OCI-LY3 (cell line): Measurements from ENCODE around the gene GEN1.
A peak's percentile ranks its signal among the peaks of the same experiment; 100 is the strongest.

Experiments
- H2AFZ ChIP-seq: fragments of 200-600, 300-600 bp; shearing (Covaris generic); 2 replicates; pipeline ENCODE4 v1.6.0; 2014; ENCODE audit warnings: antibody characterized with exemption, low read depth, low read length
- H3K27ac ChIP-seq: fragments of 200-600, 300-600 bp; sonication (generic); 2 replicates; pipeline ENCODE4 v1.5.1; 2014; ENCODE audit warnings: mild to moderate bottlenecking, low read length, moderate library complexity, mixed read lengths
- H3K27me3 ChIP-seq: fragments of 200-600, 300-600 bp; sonication (generic); 2 replicates; pipeline ENCODE4 v1.6.1; 2014; ENCODE audit warnings: low read depth, low read length, mixed read lengths
- H3K36me3 ChIP-seq: fragments of 200-600, 300-600 bp; sonication (generic); replicated peaks from 2 replicates; pipeline ENCODE3; 2014; ENCODE audit warnings: low read depth, low read length, mixed read lengths
- H3K4me1 ChIP-seq: fragments of 300-600, 200-600 bp; sonication (generic); 2 replicates; pipeline ENCODE4 v1.6.1; 2014; ENCODE audit warnings: low read length, mixed read lengths
- H3K4me2 ChIP-seq: fragments of 200-600, 300-600 bp; sonication (generic); 2 replicates; pipeline ENCODE4 v1.6.1; 2014; ENCODE audit warnings: low read length, mixed read lengths
- H3K4me3 ChIP-seq: fragments of 300-600, 200-600 bp; sonication (generic); 2 replicates; pipeline ENCODE4 v1.5.1; 2014; ENCODE audit warnings: antibody characterized with exemption, mild to moderate bottlenecking, low read length, moderate library complexity
- H3K79me2 ChIP-seq: fragments of 300-600, 200-600 bp; shearing (Covaris generic); 2 replicates; pipeline ENCODE4 v1.6.1; 2014; ENCODE audit warnings: mild to moderate bottlenecking, low read length, mixed read lengths
- H3K9ac ChIP-seq: fragments of 300-600, 200-600 bp; shearing (Covaris generic); 2 replicates; pipeline ENCODE4 v1.6.0; 2014; ENCODE audit warnings: mild to moderate bottlenecking, low read length, moderate library complexity
- H3K9me3 ChIP-seq: fragments of 200-600, 300-600 bp; shearing (Covaris generic); 2 replicates; pipeline ENCODE4 v1.6.1; 2014; ENCODE audit warnings: low read length, mixed read lengths; ENCODE audit not compliant: insufficient read depth
- H4K20me1 ChIP-seq: fragments of 200-600, 300-600 bp; sonication (generic); 2 replicates; pipeline ENCODE4 v1.6.1; 2016; ENCODE audit warnings: low read length, mixed read lengths; ENCODE audit not compliant: insufficient read depth
- EZH2phosphoT487 ChIP-seq: fragments of 200-600 bp; shearing (Covaris generic); IDR thresholded peaks from 2 replicates; pipeline ENCODE4 v1.6.1; 2018; ENCODE audit warnings: antibody characterized with exemption, mixed run types, low read depth
- TF ChIP-seq, protein P1 (sequence below): fragments of 200-600, 300-600 bp; sonication (generic); IDR thresholded peaks from 2 replicates; pipeline ENCODE4 v1.5.1; 2014; ENCODE audit warnings: antibody characterized with exemption, low read length, low read depth

Gene GEN1

DNA sequence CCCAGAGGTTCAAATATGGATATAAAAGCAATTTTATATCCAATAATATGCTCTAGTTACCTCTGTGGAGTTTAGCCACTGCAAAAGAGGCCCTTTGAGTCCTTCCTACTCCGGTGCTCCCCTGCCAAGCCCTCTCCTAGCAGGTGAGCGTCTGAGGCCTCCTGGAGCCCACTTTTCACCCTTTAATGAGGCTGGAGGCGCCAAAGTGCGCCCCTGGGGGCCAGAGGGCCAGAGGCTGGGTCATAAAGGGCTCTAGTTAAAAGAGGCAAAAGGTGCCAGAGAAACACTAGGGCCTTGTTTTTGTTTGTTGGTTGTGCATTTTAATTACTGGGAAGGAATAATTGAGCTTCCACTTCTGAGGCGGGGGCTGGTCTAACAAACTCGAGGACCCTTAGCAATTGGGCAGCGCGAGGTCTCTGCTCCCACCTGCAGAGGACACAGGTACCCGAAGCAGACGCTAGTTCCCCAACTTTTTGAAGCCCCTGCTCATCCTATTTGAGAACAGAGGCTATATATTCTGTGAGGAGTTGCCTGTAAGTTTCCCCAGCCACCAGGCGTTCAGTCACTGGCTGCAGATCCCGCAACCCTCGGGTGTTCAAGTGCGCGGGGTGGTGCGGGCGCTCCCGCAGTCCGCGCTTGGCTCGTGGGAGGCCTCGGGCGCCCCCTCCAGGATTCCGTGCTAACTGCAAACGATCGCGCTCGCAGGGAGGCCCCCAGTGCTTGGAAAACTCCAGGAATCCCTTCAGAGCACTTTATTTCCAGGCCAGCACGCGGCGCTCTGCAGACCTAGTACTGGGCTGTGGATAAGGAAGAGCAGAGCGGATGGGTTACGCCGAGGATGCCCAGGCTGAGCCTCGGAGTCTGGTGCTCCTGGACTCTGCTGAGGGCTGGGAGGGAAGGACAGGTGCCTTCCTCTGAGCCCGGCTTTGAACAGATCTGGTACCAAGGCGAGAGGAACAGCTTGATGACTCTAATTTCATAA, 76.4 kb downstream of the GEN1 start:
- Histone ChIP-seq H3K36me3 (peaks cover 13% of the 10 kb centered on the region), H3K9ac (peak overlapping the region; percentile 50), H3K9me3 (peaks cover 14% of the 10 kb centered on the region), H3K27me3 (no peaks in the 10 kb centered on the region; the same call in 1 of the 2 replicates), H3K4me3 (peak overlapping the region; percentile 78), H3K4me1 (peaks cover 21% of the 10 kb centered on the region), H3K27ac (no peak overlapping the region), H2AFZ (peak overlapping the region; percentile 82), H3K4me2 (peak overlapping the region; percentile 95), H3K79me2 (no peaks in the 10 kb centered on the region), H4K20me1 (no peaks in the 10 kb centered on the region)
- TF ChIP-seq, protein P1, sequence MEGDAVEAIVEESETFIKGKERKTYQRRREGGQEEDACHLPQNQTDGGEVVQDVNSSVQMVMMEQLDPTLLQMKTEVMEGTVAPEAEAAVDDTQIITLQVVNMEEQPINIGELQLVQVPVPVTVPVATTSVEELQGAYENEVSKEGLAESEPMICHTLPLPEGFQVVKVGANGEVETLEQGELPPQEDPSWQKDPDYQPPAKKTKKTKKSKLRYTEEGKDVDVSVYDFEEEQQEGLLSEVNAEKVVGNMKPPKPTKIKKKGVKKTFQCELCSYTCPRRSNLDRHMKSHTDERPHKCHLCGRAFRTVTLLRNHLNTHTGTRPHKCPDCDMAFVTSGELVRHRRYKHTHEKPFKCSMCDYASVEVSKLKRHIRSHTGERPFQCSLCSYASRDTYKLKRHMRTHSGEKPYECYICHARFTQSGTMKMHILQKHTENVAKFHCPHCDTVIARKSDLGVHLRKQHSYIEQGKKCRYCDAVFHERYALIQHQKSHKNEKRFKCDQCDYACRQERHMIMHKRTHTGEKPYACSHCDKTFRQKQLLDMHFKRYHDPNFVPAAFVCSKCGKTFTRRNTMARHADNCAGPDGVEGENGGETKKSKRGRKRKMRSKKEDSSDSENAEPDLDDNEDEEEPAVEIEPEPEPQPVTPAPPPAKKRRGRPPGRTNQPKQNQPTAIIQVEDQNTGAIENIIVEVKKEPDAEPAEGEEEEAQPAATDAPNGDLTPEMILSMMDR: peak; percentile 90
- TF ChIP-seq EZH2phosphoT487: no peak

DNA sequence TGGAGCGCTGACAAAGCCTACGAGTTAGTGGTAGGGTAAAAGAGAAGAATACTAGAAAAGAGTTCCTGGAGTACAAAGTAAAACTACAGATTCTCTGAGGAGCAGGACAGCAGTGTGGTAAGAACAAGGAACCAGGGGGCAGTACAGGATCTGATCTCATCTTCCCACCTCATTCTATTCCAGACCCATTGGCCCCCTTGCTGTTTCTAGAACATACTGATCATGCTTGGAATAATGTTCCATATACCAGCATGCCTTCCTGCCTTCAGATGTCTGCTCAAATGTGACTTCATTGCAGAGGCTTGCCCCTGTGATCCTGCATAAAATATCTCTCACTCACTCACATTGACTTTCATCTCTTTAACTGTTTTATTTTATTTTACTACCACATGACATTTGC, 81.6 kb downstream of the GEN1 start:
- Histone ChIP-seq H3K9ac (no peak overlapping the region), H2AFZ (no peak overlapping the region), H3K9me3 (no peaks in the 10 kb centered on the region), H3K79me2 (no peaks in the 10 kb centered on the region), H3K4me1 (peaks cover 18% of the 10 kb centered on the region), H3K27ac (no peak overlapping the region), H3K4me2 (no peak overlapping the region), H4K20me1 (no peaks in the 10 kb centered on the region), H3K27me3 (no peaks in the 10 kb centered on the region; the same call in 1 of the 2 replicates), H3K4me3 (no peak overlapping the region), H3K36me3 (no peaks in the 10 kb centered on the region)
- TF ChIP-seq, protein P1: no peak
- TF ChIP-seq EZH2phosphoT487: no peak
